Colon (tissue), 2 donors: ENCODE results near the gene VWA8.
"Not testable (repeated sequence)": the region's sequence is repeated elsewhere in the genome, so short reads cannot be mapped to it uniquely, and the experiment has no call there.

Experiments
- FAIRE-seq: peaks from 2 replicates; lab custom pipeline; 2012; peaks lifted over from hg19 to GRCh38; lab: Jason Lieb, UNC
- donor health status: control.
- donor health status: control.

VWA8 gene

GRCh38 chr13:41682766-41683165 lies 278.1 kb downstream of the VWA8 start:
- no peak for FAIRE-seq

- no peak for FAIRE-seq
Observed at GRCh38 chr13:41682001-41682400, 278.9 kb downstream of the VWA8 start.

- FAIRE-seq: no peak
Observed at GRCh38 chr13:41681587-41681986, 279.3 kb downstream of the VWA8 start.

GRCh38 chr13:41680900-41681299 lies 280.0 kb downstream of the VWA8 start:
- no peak for FAIRE-seq

GRCh38 chr13:41678848-41679247 lies 282.1 kb downstream of the VWA8 start:
- no peak for FAIRE-seq

GRCh38 chr13:41678249-41678648 lies 282.7 kb downstream of the VWA8 start:
- no peak for FAIRE-seq

- no peak for FAIRE-seq
Observed at GRCh38 chr13:41675306-41675705, 285.6 kb downstream of the VWA8 start.

- no peak for FAIRE-seq
Observed at GRCh38 chr13:41674246-41674645, 286.7 kb downstream of the VWA8 start.

- FAIRE-seq: no peak
Observed at GRCh38 chr13:41673640-41674039, 287.3 kb downstream of the VWA8 start.

GRCh38 chr13:41670873-41671443 lies 290.0 kb downstream of the VWA8 start:
- FAIRE-seq: no peak

GRCh38 chr13:41668130-41668757 lies 292.7 kb downstream of the VWA8 start:
- FAIRE-seq: no peak

GRCh38 chr13:41666644-41667043 lies 294.3 kb downstream of the VWA8 start:
- no peak for FAIRE-seq

GRCh38 chr13:41660411-41660810 lies 300.5 kb downstream of the VWA8 start:
- no peak for FAIRE-seq

GRCh38 chr13:41658057-41658661 lies 302.8 kb downstream of the VWA8 start:
- no peak for FAIRE-seq

GRCh38 chr13:41655997-41656396 lies 304.9 kb downstream of the VWA8 start:
- FAIRE-seq: no peak

GRCh38 chr13:41654796-41655195 lies 306.1 kb downstream of the VWA8 start:
- FAIRE-seq: no peak

- no peak for FAIRE-seq
Observed at GRCh38 chr13:41652735-41653361, 308.1 kb downstream of the VWA8 start.

GRCh38 chr13:41651413-41652058 lies 309.4 kb downstream of the VWA8 start:
- FAIRE-seq: no peak

GRCh38 chr13:41650706-41651105 lies 310.2 kb downstream of the VWA8 start:
- no peak for FAIRE-seq

GRCh38 chr13:41649659-41650058 lies 311.2 kb downstream of the VWA8 start:
- no peak for FAIRE-seq

GRCh38 chr13:41648314-41648935 lies 312.5 kb downstream of the VWA8 start:
- FAIRE-seq: peak; percentile 18

- not testable (repeated sequence) for FAIRE-seq
Observed at GRCh38 chr13:41647699-41648313, 313.1 kb downstream of the VWA8 start.
